HEK293 (cell line): ENCODE results near the gene FSTL4.

Experiments used
- CTCF ChIA-PET: fragments of 350-600 bp; formaldehyde crosslinking; extraction: SDS; loops from one replicate; lab custom pipeline; 2021; ENCODE audit warnings: antibody characterized with exemption; lab: Yijun Ruan, JAX
- POLR2A ChIA-PET: fragments of 300-600 bp; formaldehyde crosslinking; extraction: SDS; loops from one replicate; lab custom pipeline; 2020; ENCODE audit warnings: antibody characterized with exemption, inconsistent platforms; lab: Yijun Ruan, JAX
- H3K27ac ChIP-seq: fragments of 200-500 bp; sonication (Bioruptor generic); 2 replicates; pipeline ENCODE4 v1.5.1; 2014; ENCODE audit warnings: low read depth, low read length, control low read depth, inconsistent platforms; ENCODE audit errors: extremely low read depth
- H3K36me3 ChIP-seq, 2 experiments: fragments of 200-500 bp in 1 of 2; sonication (Bioruptor generic) in 1 of 2; 1 replicate in 1 of 2; 2 replicates in 1 of 2; pipeline ENCODE4 v1.5.1; 2014 to 2017; ENCODE audit warnings: inconsistent platforms in 2 of 2, low read length in 2 of 2; ENCODE audit not compliant: control insufficient read depth in 2 of 2, insufficient read depth in 1 of 2
- H3K4me1 ChIP-seq: fragments of 200-500 bp; sonication (Bioruptor generic); 2 replicates; pipeline ENCODE4 v1.5.1; 2014; ENCODE audit warnings: mild to moderate bottlenecking, low read length, inconsistent platforms; ENCODE audit not compliant: control insufficient read depth, insufficient read depth
- H3K4me3 ChIP-seq: 2 replicates; pipeline ENCODE4 v1.5.1; 2011; ENCODE audit warnings: low read depth, mild to moderate bottlenecking, control low read depth, low read length, moderate library complexity
- H3K9me3 ChIP-seq: fragments of 200-500 bp; sonication (Bioruptor generic); 2 replicates; pipeline ENCODE4 v1.5.1; 2014; ENCODE audit warnings: low read depth, low read length, inconsistent platforms; ENCODE audit not compliant: control insufficient read depth, insufficient read depth
- ELK4 ChIP-seq: IDR thresholded peaks from 2 replicates; pipeline ENCODE4 v1.6.1; 2011; ENCODE audit warnings: mild to moderate bottlenecking, low read depth, low read length, borderline replicate concordance
- HIC1 ChIP-seq: fragments of 450-650 bp; formaldehyde crosslinking; IDR thresholded peaks from 2 replicates; pipeline ENCODE4 v1.5.1; 2016; ENCODE audit warnings: missing biosample characterization, missing genetic modification characterization
- HOXA7 ChIP-seq: sonication (generic); formaldehyde crosslinking; IDR thresholded peaks from 2 replicates; pipeline ENCODE4 v1.8.1; 2022; ENCODE audit warnings: missing genetic modification reagents, borderline replicate concordance
- INSM2 ChIP-seq: fragments of 450-650 bp; formaldehyde crosslinking; IDR thresholded peaks from 2 replicates; pipeline ENCODE4 v1.5.1; 2016; ENCODE audit warnings: missing biosample characterization, missing genetic modification characterization
- MEIS1 ChIP-seq: sonication (generic); formaldehyde crosslinking; IDR thresholded peaks from 2 replicates; pipeline ENCODE4 v1.8.1; 2022; ENCODE audit warnings: missing genetic modification reagents, mild to moderate bottlenecking, borderline replicate concordance
- PRDM4 ChIP-seq: fragments of 450-650 bp; formaldehyde crosslinking; IDR thresholded peaks from 2 replicates; pipeline ENCODE4 v1.5.1; 2017; ENCODE audit warnings: missing biosample characterization, missing genetic modification characterization
- SCRT1 ChIP-seq: fragments of 450-650 bp; formaldehyde crosslinking; IDR thresholded peaks from 2 replicates; pipeline ENCODE4 v1.5.1; 2016; ENCODE audit warnings: missing biosample characterization, missing genetic modification characterization, borderline replicate concordance
- SP7 ChIP-seq: fragments of 450-650 bp; formaldehyde crosslinking; IDR thresholded peaks from 2 replicates; pipeline ENCODE4 v1.5.1; 2016; ENCODE audit warnings: missing biosample characterization, missing genetic modification characterization
- YY1 ChIP-seq: fragments of 450-650 bp; formaldehyde crosslinking; IDR thresholded peaks from 2 replicates; pipeline ENCODE4 v1.5.1; 2018; ENCODE audit warnings: missing biosample characterization, missing genetic modification characterization
- ZBTB17 ChIP-seq: fragments of 450-650 bp; formaldehyde crosslinking; IDR thresholded peaks from 2 replicates; pipeline ENCODE4 v1.5.1; 2016; ENCODE audit warnings: missing biosample characterization, missing genetic modification characterization
- ZBTB20 ChIP-seq: fragments of 450-650 bp; formaldehyde crosslinking; IDR thresholded peaks from 2 replicates; pipeline ENCODE4 v1.5.1; 2016; ENCODE audit warnings: missing biosample characterization, missing genetic modification characterization
- ZBTB8A ChIP-seq: fragments of 450-650 bp; formaldehyde crosslinking; IDR thresholded peaks from 2 replicates; pipeline ENCODE4 v1.5.1; 2016; ENCODE audit warnings: missing biosample characterization, missing genetic modification characterization
- ZNF133 ChIP-seq: fragments of 450-650 bp; formaldehyde crosslinking; IDR thresholded peaks from 2 replicates; pipeline ENCODE4 v1.5.1; 2016; ENCODE audit warnings: missing biosample characterization, missing genetic modification characterization
- ZNF184 ChIP-seq: fragments of 450-650 bp; IDR thresholded peaks from 2 replicates; pipeline ENCODE4 v1.5.1; 2018; ENCODE audit warnings: missing biosample characterization, mild to moderate bottlenecking, missing genetic modification characterization
- ZNF19 ChIP-seq: fragments of 450-650 bp; formaldehyde crosslinking; IDR thresholded peaks from 2 replicates; pipeline ENCODE4; 2016; ENCODE audit warnings: missing biosample characterization, missing genetic modification characterization, low read depth
- ZNF223 ChIP-seq: fragments of 450-650 bp; formaldehyde crosslinking; IDR thresholded peaks from 2 replicates; pipeline ENCODE4 v1.5.1; 2016; ENCODE audit warnings: missing biosample characterization, missing genetic modification characterization
- ZNF24 ChIP-seq: fragments of 450-650 bp; formaldehyde crosslinking; IDR thresholded peaks from 2 replicates; pipeline ENCODE4 v1.5.1; 2016; ENCODE audit warnings: missing biosample characterization, missing genetic modification characterization
- ZNF341 ChIP-seq: fragments of 450-650 bp; formaldehyde crosslinking; IDR thresholded peaks from 2 replicates; pipeline ENCODE4; 2016; ENCODE audit warnings: low read depth, missing biosample characterization, missing genetic modification characterization
- ZNF354C ChIP-seq: fragments of 450-650 bp; formaldehyde crosslinking; IDR thresholded peaks from 2 replicates; pipeline ENCODE4 v1.5.1; 2016; ENCODE audit warnings: missing biosample characterization, missing genetic modification characterization, low read depth, borderline replicate concordance
- ZNF394 ChIP-seq: fragments of 450-650 bp; formaldehyde crosslinking; IDR thresholded peaks from 2 replicates; pipeline ENCODE4 v1.5.1; 2016; ENCODE audit warnings: missing biosample characterization, missing genetic modification characterization, mild to moderate bottlenecking, moderate library complexity, borderline replicate concordance
- ZNF501 ChIP-seq: fragments of 450-650 bp; formaldehyde crosslinking; IDR thresholded peaks from 2 replicates; pipeline ENCODE4 v1.5.1; 2016; ENCODE audit warnings: missing biosample characterization, missing genetic modification characterization
- ZNF600 ChIP-seq: fragments of 450-650 bp; formaldehyde crosslinking; IDR thresholded peaks from 2 replicates; pipeline ENCODE4 v1.5.1; 2016; ENCODE audit warnings: missing biosample characterization, missing genetic modification characterization
- ZNF707 ChIP-seq: fragments of 450-650 bp; formaldehyde crosslinking; IDR thresholded peaks from 2 replicates; pipeline ENCODE4 v1.5.1; 2016; ENCODE audit warnings: missing biosample characterization, missing genetic modification characterization
- ZNF785 ChIP-seq: fragments of 450-650 bp; formaldehyde crosslinking; IDR thresholded peaks from 2 replicates; pipeline ENCODE4 v1.5.1; 2016; ENCODE audit warnings: missing biosample characterization, missing genetic modification characterization
- ZNF791 ChIP-seq: fragments of 450-650 bp; formaldehyde crosslinking; IDR thresholded peaks from 2 replicates; pipeline ENCODE4 v1.5.1; 2016; ENCODE audit warnings: missing biosample characterization, missing genetic modification characterization
- ZNF837 ChIP-seq: fragments of 450-650 bp; formaldehyde crosslinking; IDR thresholded peaks from 2 replicates; pipeline ENCODE4 v1.5.1; 2016; ENCODE audit warnings: missing biosample characterization, missing genetic modification characterization
- ZSCAN23 ChIP-seq: fragments of 450-650 bp; formaldehyde crosslinking; IDR thresholded peaks from 2 replicates; pipeline ENCODE4 v1.5.1; 2016; ENCODE audit warnings: missing biosample characterization, missing genetic modification characterization

The FSTL4 gene

GRCh38 chr5:133330956-133331355 lies 281.4 kb downstream of the FSTL4 start:
- Histone ChIP-seq H3K27ac (no peak overlapping the region), H3K4me1 (no peaks in the 10 kb centered on the region), H3K9me3 (no peaks in the 10 kb centered on the region), H3K36me3 (no peaks in the 10 kb centered on the region), H3K4me3 (no peak overlapping the region)
- POLR2A ChIA-PET: no interaction called here
- CTCF ChIA-PET: no interaction called here
- TF ChIP-seq ELK4 (no peak), ZNF394 (tag by site-specific recombination) (no peak), MEIS1 (CRISPR knock-in tag) (no peak), INSM2 (tag by site-specific recombination) (no peak)

- Histone ChIP-seq H3K27ac (no peak overlapping the region), H3K4me3 (no peak overlapping the region), H3K4me1 (no peaks in the 10 kb centered on the region), H3K9me3 (no peaks in the 10 kb centered on the region), H3K36me3 (no peaks in the 10 kb centered on the region)
- ChIA-PET POLR2A (no interaction called here), CTCF (interaction anchor here (0.6 kb wide), 1 partner anchor 963 kb away, joined by 3 read pairs; no protein-coding TSS in a partner anchor)
- TF ChIP-seq ZNF785 (tag by site-specific recombination) (no peak), ZBTB17 (no peak), ZBTB8A (tag by site-specific recombination) (no peak), ZNF19 (tag by site-specific recombination) (no peak), ZNF24 (no peak), HIC1 (tag by site-specific recombination) (no peak), ZNF501 (no peak), ZNF707 (no peak), ZNF223 (tag by site-specific recombination) (no peak), HOXA7 (no peak), ZSCAN23 (tag by site-specific recombination) (no peak), ZNF791 (tag by site-specific recombination) (no peak)
These were observed 283.5 kb downstream of the FSTL4 start for GRCh38 chr5:133328800-133329199.

- ChIA-PET POLR2A (no interaction called here), CTCF (no interaction called here)
- Histone ChIP-seq H3K27ac (no peak overlapping the region), H3K36me3 (no peaks in the 10 kb centered on the region), H3K9me3 (no peaks in the 10 kb centered on the region), H3K4me3 (no peak overlapping the region), H3K4me1 (no peaks in the 10 kb centered on the region)
- TF ChIP-seq ZNF184 (no peak), ZNF837 (tag by site-specific recombination) (no peak), ZBTB20 (tag by site-specific recombination) (no peak), PRDM4 (tag by site-specific recombination) (no peak), ZNF133 (tag by site-specific recombination) (no peak), ZNF341 (tag by site-specific recombination) (no peak), SP7 (tag by site-specific recombination) (no peak), ZNF600 (tag by site-specific recombination) (no peak), ZNF354C (tag by site-specific recombination) (no peak), SCRT1 (tag by site-specific recombination) (no peak), ZNF24 (no peak), YY1 (no peak)
These were observed 284.4 kb downstream of the FSTL4 start for GRCh38 chr5:133327946-133328401.
